Anterior cingulate cortex (tissue), 58 donors: ENCODE results near the gene CSPG5.
A peak's percentile ranks its signal among the peaks of the same experiment; 100 is the strongest.

ENCODE experiments used
- DNase-seq, 58 donors: peaks; one replicate each; lab custom pipeline; 2025; lab: John Stamatoyannopoulos, UW

CSPG5 gene

GRCh38 chr3:47588587-47588986 is 9.9 kb upstream of the CSPG5 start:
- no peak for DNase-seq

GRCh38 chr3:47588053-47588452 is 9.4 kb upstream of the CSPG5 start:
- DNase-seq: no peak

GRCh38 chr3:47586746-47587145 is 8.1 kb upstream of the CSPG5 start:
- no peak for DNase-seq

DNA sequence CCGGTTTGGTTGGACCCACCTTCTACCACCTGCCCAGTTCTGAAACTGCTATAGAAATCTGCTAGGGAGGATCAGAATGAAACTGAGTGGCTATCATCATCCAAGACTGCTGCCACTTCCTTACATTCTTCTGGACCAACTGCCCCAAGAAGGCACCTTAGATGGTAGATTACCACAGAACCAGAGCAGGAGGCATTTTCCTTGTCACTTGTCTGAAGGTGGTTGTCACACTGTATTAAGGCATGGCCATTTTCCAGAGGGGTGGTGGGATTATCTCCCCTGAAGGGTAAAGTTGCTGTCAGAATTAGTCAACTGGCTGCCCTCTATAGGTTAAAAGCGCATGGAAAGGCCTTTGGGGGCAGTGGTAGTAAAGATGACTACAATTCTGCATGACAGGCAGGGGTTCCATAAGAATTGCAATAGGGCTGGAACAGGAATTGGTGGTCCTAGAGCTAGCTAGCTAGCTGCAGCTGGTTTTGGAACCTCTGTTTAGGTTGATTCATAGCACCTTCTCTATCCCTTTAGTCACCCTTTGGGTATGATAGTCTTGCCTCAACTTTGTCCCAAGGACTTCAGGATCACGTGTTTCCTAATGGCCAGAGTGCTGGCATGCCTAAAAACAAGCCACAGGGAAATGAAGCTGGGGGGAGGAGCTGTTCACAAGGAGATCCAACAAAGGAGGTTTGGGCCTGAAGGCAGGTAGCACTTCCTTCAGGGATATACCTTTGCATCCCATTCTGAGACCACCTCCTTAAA is 4.8 kb upstream of the CSPG5 start:
- DNase-seq: no peak

GRCh38 chr3:47581835-47582234 is 3.2 kb upstream of the CSPG5 start:
- no peak for DNase-seq

- DNase-seq: no peak
Observed at GRCh38 chr3:47581422-47581821, 2.8 kb upstream of the CSPG5 start.

DNA sequence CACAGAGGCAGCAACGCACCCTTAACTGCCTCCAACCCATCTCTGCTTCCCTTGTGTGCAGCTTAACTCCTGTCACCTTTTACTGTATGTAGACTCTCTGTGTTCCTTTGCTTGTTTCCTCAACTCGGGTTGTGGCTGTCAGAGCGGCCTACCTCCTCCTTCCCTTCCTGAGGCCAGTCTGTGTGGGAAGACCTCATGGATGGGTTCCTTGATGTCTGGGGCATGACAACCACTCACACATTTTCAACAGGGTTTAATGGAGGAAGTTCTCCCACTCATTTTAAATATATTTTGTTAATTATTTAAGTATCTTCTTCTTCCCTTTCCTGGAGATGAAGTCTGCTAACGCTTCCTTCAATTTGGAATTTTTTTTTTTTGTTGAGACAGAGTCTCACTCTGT is 1.8 kb upstream of the CSPG5 start:
- no peak for DNase-seq

DNA sequence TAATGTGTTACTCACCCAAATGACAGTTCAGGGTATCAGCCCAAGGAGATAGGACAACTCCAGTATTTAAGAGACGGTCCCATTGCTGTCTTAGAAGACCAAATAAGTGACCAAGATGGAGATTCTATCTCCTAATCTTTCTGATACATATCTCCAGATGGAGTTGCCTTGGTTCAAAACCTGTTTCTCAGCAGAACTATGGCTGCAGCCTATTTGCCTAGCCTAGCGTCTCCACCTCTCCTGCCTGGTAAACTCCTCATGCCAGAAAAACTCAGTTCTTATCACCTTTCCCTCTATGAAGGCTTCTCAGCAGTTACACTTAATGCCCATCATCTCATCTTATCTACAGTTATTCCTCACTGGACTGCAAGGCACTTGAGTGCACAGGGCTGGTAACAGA is 1.2 kb upstream of the CSPG5 start:
- no peak for DNase-seq

DNA sequence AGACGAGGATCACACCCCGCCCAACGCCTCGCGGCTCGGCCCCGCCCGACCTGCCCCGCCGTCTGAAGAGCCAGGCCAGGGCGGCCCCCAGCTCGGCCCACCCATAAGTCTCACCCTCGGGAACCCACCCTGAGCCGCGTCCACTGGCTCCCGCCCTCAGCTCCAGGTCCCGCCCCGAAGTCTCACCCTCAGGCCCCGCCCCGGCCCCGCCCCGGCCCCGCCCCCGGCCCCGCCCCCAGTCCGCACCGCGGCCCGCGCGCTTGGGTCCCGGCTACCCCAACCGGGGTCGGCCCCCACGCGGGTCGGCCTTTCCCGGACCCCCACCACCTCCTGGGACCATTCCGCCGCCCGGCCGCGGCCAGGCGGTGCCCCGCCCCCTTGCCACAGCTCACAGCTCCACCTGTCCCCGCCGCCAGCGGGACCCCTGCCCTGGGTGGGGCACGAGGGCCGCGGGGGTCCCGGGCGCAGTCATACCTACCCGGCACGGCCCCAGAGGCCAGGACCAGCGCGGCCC is 489 bp downstream of the CSPG5 start:
- peak in 46 of 58 donors; percentile 13 to 65 (median 39) for DNase-seq

GRCh38 chr3:47577583-47578118 is 1.0 kb downstream of the CSPG5 start:
- peak in 3 of 58 donors; percentile 22 to 47 (median 27) for DNase-seq

- peak in 51 of 58 donors; percentile 5 to 83 (median 46) for DNase-seq
Observed at GRCh38 chr3:47573190-47574172, 5.2 kb downstream of the CSPG5 start.

- DNase-seq: peak in 45 of 58 donors; percentile 6 to 72 (median 32)
Observed at GRCh38 chr3:47571391-47572175, 7.1 kb downstream of the CSPG5 start.

DNA sequence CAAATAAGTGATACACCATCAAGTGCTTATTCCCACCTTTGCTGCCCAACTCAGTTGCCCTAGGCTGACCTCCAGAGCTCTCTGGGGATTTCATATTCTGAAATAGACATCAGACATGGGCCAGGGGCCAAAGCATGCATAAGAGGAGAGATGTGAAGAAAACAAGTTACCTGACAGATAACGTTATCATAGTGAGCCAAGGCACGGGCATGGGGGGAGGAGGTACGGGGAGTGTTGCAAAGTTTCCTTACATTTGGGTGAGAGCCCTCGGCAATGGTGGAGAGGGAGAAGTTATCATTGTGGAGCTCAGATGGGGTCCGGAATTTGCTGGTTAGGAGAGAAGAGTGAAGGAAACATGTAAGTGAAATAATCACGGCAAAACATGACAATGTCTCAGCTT is 9.8 kb downstream of the CSPG5 start:
- no peak for DNase-seq

DNA sequence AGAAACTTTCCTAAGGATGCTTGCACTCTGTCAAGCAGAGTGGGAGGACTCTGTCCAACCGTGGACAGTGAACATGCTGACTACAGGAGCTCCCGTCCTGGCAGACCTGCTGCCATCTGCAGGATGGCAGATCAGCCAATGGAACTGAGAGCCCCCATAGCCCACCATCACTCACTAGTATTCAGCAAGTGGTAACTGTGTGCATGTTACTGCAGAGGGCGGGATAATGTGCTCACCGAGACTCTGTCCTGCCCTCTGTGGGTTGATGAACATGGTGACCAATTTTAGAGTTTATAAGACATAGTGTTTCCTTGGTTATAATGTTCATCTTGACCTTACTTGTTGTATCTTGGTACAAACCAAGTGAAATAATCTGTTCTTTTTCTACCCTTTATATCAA is 11.5 kb downstream of the CSPG5 start:
- DNase-seq: no peak

DNA sequence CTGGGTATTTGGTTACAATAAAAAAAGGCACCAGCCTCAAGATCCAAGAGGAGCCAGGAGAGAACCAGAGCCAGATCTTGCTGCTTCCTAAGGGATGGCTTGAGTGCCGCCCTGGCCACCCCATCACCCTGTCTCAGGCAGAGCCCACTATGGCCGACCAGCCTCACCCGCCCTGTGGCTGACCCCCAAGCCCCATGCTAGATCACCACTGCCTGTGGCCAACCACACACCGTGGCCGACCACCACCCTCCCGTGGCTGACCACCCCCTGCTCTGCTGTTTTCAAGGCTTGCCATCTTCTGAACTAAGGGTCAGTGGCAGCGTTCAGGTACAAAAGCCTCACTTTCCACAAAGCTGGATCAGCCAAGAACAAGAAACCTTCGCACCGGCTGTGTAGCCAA is 12.0 kb downstream of the CSPG5 start:
- no peak for DNase-seq

DNA sequence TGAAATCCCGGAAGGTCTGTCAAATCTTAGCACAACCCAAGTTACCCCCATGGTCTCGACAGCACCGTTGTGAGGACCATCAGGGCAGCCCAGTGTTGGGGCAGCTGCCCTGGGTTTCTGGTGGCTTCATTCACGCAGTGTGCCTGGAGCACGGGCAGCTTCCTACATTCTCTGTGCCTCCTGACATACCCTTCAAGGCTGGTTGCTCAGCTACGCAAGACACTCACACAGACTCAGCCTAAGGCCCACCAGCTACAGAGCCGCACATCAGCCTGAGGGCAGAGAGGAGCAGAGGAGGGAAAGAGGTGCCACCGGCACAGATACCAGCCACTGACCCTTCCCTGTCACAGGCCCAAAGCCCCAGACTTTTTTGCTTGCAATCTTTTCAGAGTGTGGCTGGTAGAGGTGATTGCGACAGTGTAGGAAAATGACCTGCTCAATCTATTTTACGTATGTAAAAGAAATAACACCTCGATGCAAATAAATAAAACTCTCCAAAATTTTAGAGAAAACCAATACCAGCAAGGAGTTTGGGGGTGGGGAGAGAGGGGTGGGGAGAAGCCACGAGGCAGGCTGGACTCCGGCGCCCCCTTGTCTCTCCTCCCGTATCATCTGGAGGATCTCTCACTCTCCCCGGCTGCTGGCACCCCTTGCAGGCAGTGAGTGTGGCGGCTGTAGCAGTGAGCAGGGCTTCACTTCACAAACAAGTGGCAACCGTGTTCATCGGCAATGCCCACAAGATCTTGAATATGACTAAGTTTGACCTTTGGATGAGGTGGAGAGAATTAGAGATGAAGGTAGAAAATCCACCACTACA is 12.7 kb downstream of the CSPG5 start:
- DNase-seq: no peak

GRCh38 chr3:47556351-47556750 is 22.3 kb downstream of the CSPG5 start:
- DNase-seq: no peak

GRCh38 chr3:47554335-47554734 is 24.3 kb downstream of the CSPG5 start:
- DNase-seq: no peak

DNA sequence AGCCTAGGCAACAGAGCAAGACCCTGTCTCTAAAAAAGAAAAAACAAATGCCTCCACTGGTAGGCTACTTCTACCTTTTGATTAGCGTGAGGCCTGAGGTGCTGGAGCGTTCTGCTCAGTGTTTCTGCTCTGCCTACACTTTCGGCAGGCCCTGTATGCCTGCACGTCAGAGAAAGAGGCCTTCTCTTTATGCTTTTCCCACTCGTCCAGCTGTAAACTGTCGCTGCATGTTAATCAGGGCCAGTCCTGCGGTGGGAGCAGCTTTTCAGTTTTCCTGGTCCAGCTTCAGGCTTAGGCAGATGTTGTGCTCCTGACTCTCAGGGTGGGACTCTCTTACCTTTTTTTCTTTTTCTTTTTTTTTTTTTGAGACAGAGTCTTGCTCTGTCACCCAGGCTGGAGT is 25.3 kb downstream of the CSPG5 start:
- peak in 2 of 58 donors; percentile 5 to 8 for DNase-seq
